ENCODE data around the gene USP10.

Gene USP10

DNA sequence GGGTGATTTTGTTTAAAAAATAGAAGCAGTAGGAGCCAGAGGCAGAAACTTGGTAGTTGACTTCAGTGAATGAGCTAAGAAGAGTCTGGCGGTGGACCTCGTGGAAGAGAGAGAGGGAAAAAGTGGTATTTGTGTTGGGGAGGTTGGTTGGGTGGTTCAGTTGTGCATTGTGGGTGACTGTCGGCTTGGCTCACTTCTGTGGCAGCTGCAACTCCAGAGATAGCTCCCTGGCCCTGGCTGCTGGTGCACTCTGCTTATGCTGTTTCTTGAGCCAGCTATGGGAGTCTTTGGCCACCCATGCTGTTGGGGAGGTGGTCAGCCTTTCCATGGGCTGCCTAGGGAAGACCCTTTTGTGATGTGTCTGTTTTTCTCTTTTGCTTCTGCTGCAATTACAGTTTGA, 69.6 kb downstream of the USP10 start:
- DNase-seq (ENCODE audit: low read depth, low spot score): no peak

DNA sequence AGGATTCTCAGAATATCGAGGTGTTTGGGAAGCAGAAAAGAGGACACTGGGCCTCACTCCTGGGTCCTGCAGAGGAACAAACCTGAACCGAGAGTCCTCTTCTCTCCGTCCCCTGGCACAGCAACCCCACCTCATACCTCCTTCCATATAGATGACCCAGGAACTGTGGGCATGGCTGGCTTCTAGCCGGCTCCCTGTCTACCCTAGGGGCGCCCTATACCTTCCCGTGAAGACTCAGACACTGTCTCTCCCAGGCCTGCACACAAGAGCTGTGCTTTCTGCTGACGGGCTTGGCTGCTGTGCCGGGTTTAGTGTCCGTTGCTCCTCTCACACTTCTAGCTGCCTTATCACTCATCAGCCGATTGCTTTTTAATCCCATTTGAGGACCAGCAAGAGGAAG, 73.5 kb downstream of the USP10 start:
- no peak for DNase-seq (ENCODE audit: low read depth, low spot score)

DNA sequence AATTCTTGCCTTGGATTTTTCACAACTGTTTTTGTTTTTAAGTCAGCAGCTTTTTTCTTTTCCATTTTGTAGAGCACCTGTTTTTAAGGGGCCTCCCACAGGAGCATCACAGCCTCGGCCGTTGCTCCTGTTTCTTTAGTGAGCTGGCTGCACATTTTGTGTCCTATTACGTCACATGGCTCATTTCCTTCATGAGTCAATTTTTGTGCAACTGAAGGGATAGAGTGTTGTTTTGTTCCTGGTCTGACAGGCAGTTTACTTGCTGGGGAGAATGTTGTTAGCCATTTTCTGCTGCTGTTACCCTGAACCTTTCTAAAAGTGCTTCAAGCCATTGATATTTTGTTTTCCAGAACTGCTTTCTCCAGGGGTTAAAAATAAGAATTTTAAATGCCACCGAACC, 75.0 kb downstream of the USP10 start:
- no peak for DNase-seq (ENCODE audit: low read depth, low spot score)

DNA sequence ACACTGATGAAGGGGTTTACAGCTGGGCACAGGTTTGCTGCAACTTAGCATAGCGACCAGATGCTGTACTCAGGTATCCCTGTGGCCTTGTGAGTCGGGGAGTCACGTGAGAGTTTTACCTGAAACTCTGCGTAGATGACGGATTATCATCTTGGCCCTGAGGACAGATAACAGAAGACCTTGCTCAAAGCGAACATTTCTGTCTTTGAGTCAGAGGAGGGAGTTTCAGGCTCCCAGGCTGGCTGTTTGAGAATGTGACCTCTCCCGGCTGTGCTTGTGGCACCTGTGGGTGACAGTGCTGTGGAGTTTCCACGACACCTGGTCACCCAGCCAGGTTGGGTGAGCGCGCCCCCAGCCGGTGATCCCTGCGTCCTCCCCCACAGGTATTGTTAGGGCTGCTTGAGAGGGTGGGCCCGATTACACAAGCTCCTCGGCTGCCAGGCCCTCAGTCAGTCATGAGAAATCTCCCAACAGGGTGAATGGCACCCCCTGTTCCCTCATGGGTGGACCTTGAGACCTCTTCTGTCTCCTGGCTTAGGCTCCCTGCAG, 75.5 kb downstream of the USP10 start:
- no peak for DNase-seq (ENCODE audit: low read depth, low spot score)

DNA sequence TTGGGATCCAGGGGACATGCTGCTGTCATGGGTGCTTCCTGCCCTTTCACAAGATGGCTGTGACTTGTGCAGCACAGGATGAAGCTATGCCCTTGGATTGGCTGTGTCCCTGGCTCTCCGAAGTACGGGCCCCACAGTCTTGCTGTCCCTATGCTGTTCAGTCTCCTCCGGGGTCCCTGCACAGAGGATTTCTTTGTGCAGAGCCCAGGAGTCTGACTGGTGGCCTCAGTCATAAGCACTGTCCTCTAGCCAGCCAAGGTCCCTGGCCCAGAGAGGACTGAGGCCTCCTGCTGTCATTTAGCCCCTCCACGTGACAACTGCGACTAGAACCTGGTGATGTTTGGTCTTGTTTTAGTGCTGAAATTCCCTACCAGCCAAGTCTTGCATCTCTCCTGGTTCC, 77.6 kb downstream of the USP10 start:
- DNase-seq (ENCODE audit: low read depth, low spot score): no peak

DNA sequence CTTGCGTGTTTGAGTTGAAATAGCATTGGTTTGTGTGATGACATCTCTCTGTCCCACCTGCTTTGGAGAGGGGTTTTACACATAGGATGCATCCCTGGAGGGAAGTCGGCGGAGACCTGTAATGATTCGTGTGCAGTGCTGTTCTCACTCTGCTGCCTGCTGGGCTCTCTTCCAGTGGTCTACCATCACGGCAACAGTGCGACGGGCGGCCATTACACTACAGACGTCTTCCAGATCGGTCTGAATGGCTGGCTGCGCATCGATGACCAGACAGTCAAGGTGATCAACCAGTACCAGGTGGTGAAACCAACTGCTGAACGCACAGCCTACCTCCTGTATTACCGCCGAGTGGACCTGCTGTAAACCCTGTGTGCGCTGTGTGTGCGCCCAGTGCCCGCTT, 78.9 kb downstream of the USP10 start:
- no peak for DNase-seq (ENCODE audit: low read depth, low spot score)

DNA sequence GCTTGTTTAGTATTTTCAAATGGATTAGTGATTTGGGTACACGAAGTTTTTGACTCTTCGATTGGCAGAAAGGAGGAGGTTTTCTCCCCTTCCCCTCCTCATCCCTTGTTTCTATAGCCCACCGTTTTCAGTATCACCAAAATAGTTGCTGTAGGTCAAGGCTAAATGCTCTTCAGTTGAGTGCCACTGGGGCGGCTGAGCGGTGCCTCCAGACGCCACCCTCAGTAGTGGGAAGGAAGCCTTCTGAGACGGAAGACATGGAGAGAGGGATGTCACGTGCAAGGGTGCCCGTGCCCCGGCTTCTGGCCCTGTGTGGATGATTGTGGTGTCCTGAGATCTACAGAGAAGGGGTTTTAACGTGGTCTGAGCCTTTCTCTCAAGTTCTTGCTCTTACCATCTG, 80.3 kb downstream of the USP10 start:
- DNase-seq (ENCODE audit: low read depth, low spot score): no peak

DNA sequence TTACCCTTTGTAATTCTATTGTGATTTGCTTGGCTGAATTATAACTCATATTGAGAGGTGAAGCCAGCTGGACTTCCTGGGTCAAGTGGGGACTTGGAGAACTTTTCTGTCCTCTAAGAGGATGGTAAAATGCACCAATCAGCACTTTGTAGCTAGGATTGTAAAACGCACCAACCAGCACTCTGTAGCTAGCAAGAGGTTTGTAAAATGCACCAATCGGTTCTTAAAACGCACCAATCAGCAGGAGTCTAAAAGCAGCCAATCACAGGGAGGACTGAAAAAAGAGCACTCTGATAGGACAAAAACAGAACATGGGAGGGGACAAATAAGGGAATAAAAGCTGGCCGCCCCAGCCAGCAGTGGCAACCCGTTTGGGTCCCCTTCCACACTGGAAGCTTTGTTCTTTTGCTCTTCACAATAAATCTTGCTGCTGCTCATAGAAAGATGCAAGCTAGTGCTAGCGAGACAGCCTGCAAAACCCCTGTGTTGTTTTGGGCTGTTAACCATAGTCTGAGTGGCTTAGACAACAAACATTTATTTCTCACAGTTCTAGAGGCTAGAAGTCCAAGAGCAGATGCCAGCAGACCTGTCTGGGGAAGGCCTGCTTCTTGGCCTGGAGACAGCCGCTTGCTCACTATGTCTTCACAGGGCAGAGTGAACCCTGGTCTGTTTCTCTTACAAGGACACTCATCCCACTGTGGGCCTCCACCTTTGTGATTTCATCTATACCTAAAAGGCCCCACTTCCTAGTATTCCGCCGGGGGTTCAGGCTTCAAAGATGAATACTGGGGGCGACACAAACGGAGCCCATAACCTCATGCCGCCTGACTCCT, 81.0 kb downstream of the USP10 start:
- no peak for DNase-seq (ENCODE audit: low read depth, low spot score)

DNA sequence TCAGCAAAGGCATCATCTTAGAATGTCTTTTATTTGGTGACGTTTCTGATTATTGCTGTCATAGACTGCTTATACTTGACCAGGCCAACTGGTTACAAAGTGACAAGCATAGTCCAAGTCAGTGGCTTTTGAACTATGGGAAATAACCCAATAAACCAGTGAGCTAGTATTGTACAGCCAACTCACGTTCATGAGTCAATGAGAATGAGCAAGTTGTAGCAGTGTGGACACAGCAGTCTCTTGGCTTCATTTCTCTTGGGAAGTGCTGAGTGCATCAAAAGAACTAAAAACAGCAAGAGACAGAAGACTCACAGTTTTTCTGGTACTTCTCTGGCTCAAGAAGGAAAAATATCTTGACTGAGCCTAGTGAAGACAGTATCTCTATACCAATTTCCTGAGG, 83.0 kb downstream of the USP10 start:
- no peak for DNase-seq (ENCODE audit: low read depth, low spot score)

DNA sequence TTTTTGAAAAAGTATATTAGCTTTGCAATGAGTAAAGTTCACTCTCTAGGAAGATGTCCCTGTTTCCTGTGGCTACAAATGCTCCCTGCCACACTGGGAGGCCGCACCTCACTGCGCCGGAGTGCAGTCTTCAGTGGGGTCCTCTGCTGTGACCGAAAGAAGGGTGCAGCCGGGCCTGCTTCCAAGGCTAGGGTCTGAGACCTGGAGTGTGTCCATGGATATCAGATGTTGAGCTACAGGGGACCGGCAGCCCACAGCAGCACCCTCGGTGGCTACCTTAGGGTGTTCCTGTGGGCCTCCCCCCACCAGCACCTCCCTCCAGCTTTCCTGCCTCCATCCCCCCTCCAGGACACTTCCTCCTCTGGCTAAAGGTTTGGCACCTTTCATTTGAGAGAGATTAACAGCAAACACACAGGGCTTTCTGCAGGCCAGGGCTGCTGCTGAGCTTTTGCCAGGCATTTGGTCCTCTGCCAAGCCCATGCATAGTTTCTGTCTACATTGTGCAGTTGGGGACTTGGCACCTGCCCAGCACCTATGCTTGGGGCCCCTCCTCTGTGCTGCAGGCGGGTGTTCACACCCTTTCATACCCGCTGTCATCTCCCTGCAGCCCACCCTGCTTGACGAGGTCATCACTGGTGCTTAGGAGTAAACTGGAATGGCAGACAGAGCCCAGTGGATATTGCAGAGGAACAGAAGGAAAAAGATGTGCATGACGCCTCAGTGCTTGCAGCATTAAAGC, 86.2 kb downstream of the USP10 start:
- no peak for DNase-seq (ENCODE audit: low read depth, low spot score)

DNA sequence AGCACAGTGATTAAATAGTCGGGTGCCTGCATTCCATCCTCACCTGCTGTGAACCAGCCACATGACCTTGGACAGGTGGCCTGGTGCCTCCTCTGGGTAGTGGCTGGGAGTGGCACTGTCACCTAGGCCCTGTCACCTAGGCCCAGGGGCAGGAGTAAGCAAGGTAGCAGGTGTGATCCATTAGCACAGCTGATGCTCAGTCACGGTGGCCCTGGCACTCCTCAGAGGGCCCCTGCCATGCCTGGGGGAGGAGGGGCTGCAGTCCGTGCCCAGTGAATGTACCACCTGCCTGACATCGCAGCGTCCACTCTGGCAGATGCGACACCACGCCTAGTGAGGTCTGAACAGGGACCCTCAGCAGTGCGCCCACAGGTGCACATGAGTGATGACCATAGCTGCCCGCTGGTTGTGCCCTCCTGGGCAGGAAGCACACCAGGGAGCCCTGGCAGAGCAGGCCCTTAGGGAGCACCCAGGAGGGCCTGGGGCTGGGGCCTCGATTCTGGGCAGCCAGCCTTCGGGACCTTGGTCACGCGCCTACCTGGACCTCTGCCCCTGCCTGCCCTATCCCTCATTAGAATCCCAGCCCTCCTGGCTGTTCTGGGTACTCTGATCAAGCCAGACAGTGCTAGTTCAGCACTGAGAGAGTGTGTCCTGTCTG, 86.9 kb downstream of the USP10 start:
- no peak for DNase-seq (ENCODE audit: low read depth, low spot score)

DNA sequence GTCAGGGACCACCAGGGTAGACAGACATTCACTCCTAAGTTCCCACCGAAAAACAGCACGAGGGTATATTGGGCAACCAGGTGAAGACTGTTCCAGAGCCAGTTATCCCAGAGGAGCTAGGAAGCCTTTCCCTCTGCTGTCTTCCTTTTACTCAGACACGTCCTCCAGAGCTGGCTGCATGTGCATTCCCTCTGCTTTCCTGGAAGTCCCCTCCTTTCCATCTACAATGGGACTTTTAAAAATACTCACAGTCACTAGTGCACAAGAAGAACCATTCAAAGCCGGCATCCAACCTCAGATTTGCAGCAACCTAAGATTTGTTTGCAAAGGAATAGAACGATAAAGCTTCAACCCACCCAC, 87.4 kb downstream of the USP10 start:
- no peak for DNase-seq (ENCODE audit: low read depth, low spot score)

DNA sequence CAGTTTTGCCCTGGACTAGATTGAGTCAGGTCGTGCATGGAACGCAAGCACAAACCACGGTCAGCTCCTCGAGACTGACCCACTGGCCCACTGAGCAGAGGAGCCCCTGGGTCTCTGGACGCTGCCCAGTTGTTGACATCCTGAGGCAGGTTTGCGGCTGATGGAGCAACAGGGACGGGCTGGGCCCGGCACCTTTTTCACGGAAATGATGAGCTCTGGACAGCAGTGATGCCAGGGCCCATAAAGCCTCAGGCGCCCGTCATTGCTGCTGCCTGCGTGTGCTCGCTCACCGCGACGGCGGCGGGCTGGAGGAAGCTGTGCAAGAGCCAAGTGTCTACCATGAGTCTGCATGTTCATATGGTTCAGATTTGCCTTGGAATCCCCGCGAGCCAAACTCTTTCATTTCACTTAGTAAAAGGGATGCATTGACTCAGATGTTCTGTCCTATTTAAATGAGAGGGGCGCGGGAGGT, 89.2 kb downstream of the USP10 start:
- no peak for DNase-seq (ENCODE audit: low read depth, low spot score)

DNA sequence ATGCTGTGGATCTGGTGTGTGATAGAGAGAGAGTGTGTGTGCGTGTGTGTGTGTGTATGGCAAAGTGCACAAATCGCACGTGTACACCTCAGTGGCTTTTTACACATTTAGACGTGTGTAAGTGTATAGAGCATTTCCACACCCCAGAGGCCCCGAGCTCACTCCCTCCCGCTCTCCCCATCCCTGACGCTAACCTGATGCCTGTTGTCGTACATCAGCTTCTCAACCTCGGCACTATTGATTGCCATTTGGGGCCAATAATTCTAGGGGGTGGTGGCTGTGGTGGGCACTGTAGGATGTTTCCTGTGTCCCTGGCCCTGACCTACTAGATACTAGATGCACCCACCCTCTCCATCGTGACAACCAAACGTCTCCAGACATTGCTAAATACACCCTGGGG, 89.6 kb downstream of the USP10 start:
- DNase-seq (ENCODE audit: low read depth, low spot score): no peak

DNA sequence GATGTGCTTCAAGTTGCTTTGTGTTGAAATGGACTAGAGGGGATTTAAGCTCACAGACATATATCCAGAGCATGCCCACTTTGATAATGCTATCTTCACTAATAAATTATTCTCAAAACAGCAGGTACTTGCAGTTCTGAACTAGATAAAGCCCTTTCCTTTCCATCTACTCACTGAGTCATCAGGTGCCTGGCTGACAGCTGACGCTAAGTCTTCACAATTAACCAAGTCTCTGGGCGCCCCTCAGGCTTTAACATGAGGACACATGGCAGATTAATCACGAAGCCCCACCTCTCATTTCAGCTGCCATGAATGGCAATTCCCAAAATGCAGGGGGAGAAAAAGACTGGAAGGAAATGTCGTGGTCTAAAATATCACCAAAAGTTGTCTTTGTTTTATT, 90.5 kb downstream of the USP10 start:
- no peak for DNase-seq (ENCODE audit: low read depth, low spot score)

DNA sequence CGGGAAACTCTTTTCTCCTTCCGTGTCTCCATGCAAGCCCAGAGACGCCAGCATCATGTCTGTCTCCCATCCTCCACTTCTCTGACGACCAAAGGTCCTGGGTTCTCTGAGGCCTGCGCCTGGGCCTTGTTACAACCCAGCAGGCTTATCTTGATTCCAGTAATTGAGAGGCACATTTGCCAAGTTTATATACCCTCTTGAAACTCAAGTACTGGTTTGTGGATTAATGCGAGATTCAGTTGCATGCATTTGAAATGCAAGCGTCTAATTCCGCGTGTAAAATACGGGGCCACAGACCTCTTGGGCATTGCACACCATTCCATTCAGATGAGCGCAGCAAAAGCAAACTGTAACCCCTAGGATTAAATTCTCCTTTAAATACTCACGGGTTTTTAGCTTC, 91.3 kb downstream of the USP10 start:
- no peak for DNase-seq (ENCODE audit: low read depth, low spot score)

DNA sequence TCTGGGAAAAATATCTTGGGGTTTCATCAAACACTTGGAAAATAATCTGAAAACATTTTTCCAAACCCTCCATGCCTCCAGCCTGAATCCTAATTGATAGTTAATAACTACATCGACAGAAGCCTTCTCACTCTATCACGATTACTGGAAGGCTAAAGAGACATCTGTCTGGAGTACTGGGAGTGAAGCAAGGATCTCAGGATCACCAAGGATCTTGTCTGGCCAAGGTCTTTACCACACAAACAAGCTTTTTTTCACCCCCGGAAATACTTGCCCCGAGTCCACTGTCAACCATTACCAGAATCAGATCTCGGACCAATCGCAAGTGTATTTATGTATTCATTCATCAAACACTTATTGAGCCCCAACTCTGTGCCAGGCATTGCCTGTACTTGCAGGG, 91.7 kb downstream of the USP10 start:
- DNase-seq (ENCODE audit: low read depth, low spot score): no peak

DNA sequence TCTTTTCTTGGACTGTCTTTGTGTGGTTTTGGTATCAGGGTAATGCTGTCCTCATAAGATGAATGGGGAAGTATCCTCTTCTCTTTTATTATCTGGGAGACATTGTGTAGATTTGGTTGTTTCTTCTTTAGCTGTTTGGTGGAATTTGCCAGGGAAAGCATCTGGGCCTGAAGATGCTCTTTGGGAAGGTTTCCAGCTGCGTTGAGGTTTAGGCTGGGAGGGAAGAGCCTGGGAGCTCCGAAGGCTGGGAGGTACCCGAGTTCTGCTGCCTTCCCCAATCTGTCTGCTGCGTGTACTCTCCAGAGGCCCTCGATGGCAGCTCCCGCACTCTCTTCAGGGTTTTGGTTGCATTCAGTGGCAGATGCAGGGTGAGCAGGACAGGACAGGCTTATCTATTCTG, 94.4 kb downstream of the USP10 start:
- DNase-seq (ENCODE audit: low read depth, low spot score): no peak

DNA sequence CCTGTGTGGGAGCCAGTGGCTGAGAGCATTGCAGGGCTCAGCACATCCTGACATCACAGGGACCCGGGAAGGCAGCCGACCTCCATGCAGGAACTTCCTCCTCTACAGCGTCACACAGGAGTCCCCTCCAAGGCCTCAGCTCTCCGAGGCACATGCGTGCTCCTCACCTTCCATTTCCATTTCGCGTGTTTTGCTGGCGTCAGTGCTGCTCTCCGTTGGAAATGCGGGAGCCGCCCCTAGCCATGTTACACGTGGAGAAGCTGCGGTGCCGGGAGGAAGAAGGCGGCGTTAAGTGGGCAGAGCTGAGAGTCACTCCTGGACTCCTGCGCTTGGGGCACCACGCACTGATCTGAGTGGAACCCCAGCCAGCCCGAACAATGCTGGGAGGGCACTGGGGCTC, 94.8 kb downstream of the USP10 start:
- no peak for DNase-seq (ENCODE audit: low read depth, low spot score)

DNA sequence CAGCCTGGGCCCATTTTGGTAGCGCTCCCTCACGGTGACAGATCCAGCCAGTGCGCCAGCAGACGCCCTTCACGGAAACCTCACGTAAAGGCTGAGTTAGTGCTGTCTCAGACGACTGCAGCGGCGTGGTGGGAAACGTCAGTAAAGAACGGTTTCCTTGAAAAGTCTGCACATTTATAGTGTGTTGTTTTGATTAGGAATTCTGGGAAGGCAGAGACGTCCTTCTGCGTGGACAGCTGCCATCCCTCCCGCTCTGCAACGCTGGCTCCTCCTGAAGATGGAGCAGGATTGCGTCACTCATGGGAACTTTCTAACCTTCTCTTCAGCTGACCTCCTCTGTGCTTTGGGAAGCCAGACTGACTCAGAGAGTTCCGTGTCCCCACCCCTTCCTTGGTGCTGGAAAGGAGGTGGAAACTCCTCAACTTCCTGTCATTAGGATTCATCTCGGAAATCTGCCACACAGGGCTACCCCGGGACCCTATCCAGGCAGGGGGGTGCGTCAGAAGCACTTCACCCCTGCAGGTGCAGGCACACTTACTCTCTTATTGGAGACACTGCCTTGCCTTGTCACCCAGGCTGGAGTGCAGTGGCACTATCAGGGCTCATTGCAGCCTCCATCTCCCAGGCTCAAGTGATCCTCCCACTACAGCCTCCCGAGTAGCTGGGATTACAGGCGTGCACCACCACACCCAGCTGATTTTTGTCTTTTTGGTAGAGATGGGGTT, 95.7 kb downstream of the USP10 start:
- no peak for DNase-seq (ENCODE audit: low read depth, low spot score)

DNA sequence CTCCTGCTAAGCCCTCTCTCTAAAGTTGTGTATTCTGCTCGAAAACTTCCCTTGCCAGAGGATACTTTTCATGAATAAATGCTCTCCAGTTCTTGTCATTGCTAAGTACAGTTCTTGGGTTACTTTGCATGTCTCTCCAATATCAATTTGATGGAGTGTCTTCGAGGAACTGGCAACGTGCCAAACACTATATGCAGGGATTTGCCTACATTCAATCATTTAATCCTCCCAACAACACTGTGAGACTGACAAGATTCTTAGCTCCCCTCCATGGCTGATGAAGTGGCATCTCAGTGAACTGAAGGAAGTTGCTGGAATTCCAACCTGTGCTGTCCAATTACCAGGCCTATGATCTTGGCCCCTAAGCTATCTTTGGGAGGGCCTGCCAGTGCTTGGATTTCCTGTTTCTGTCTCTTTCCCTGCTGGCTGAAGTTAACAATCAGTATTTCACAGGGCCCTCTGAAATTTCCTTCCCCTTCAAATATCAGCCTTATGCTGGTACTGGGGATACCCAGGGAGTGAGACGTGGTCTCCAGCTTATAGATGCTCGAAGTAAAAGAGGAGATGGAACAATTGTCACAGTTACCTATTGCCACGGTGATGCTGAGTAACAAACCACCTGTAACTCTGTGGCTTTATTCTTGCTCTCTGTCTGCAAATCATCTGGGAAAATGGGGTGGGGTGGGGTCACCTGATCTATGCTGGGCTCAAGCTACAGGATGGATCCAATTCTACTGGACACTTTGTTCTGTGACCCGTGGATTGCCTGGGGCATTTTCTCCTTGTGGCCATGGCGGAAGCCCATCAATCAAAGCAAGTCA, 100.6 kb downstream of the USP10 start:
- no peak for DNase-seq (ENCODE audit: low read depth, low spot score)

Measured in activated naive CD8-positive, alpha-beta T cell treated with anti-CD3 and anti-CD28 coated beads, Interleukin-2, amount 50 U/mL, for 16 hours (primary cell).